Heart left ventricle (tissue), 16 donors: Measurements from ENCODE around the gene ADCK2. TPM values are rescaled to one million over a fixed set of nuclear protein-coding genes. Genes with fewer than 3 reads are reported as not detected.

Experiments used
- ATAC-seq, 4 donors: fragments of 200-7000 bp; cut with Tn5 transposase; one replicate each; pipeline ENCODE4 v1.9.1; 2020 to 2022; ENCODE audit warnings: moderate library complexity in 4 of 4, mild to moderate bottlenecking in 3 of 4, moderate number of reproducible peaks in 1 of 4
- DNase-seq, 5 donors: peaks; one replicate each; pipeline ENCODE4 v3.0.0-alpha.2; 2020
- H3K27ac ChIP-seq, 12 donors: fragments of 200-600 bp; sonication (generic) in 4 of 12; one replicate each; pipeline versions ENCODE4 v1.5.0 to v1.8.0; 2016 to 2022; ENCODE audit warnings: mild to moderate bottlenecking in 2 of 12
- H3K27me3 ChIP-seq, 9 donors: fragments of 200-600 bp; sonication (generic) in 2 of 9; one replicate each; pipeline versions ENCODE4 v1.5.1 to v1.8.0; 2016 to 2022; ENCODE audit warnings: mild to moderate bottlenecking in 3 of 9
- H3K36me3 ChIP-seq, 9 donors: fragments of 200-600 bp; sonication (generic) in 2 of 9; one replicate each; pipeline versions ENCODE4 v1.5.0 to v1.8.0; 2018 to 2022; ENCODE audit warnings: mild to moderate bottlenecking in 2 of 9
- H3K4me1 ChIP-seq, 12 donors: fragments of 200-600 bp; sonication (generic) in 4 of 12; one replicate each; pipeline versions ENCODE4 v1.5.0 to v1.8.0; 2016 to 2022; ENCODE audit warnings: mild to moderate bottlenecking in 3 of 12
- H3K4me3 ChIP-seq, 12 donors: fragments of 200-600 bp; sonication (generic) in 4 of 12; one replicate each; pipeline versions ENCODE4 v1.5.0 to v1.8.0; 2017 to 2022; ENCODE audit warnings: mild to moderate bottlenecking in 9 of 12, moderate library complexity in 4 of 12
- H3K9me3 ChIP-seq, 12 donors: fragments of 200-600 bp; sonication (generic) in 4 of 12; one replicate each; pipeline versions ENCODE4 v1.5.0 to v1.8.0; 2016 to 2022; ENCODE audit warnings: mild to moderate bottlenecking in 1 of 12
- CTCF ChIP-seq, 12 donors: fragments of 200-600 bp; sonication (generic) in 4 of 12; IDR thresholded peaks; one replicate each; pipeline versions ENCODE4 v1.5.0 to v1.8.0; 2018 to 2022; ENCODE audit warnings: antibody characterized with exemption in 12 of 12, mild to moderate bottlenecking in 5 of 12
- POLR2A ChIP-seq, 2 donors: fragments of 450-650 bp; IDR thresholded peaks; one replicate each; pipeline ENCODE4 v1.6.1; 2017; ENCODE audit warnings: antibody characterized with exemption in 2 of 2, mild to moderate bottlenecking in 2 of 2, moderate library complexity in 2 of 2
- WGBS, 4 donors: extraction: QIAGEN DNeasy Blood & Tissue Kit in 2 of 4; methylation state at CpG; one replicate each; pipeline versions ENCODE4 v1.1.5 to v1.1.7; 2013 to 2018; 5-methylcytosine and 5-hydroxymethylcytosine counted together
- intact Hi-C, 10 donors: fragments of 100-400 bp; cut with DNase I; formaldehyde crosslinking; loops; one replicate each; pipeline versions ENCODE4 v1.11.1 to v1.14.2; 2022
- polyA plus RNA-seq, 2 donors: library from polyadenylated mRNA; stranded (reverse); fragments of 200-250 nt; gene quantifications; one replicate each; pipeline ENCODE4 v1.2.3, GENCODE V29; 2013
- total RNA-seq, 9 donors: library from RNA; depleted of rRNA in 2 of 9; stranded (reverse); fragments of >200 nt in 2 of 9; fragmentation: NEBNext Ultra II Directional in 3 of 9; extraction: Animal tissue kit (Norgen Biotek cat#: 25700) in 3 of 9; gene quantifications; one replicate each; pipeline versions ENCODE4 v1.1.0 to v1.2.4, GENCODE V29; 2016 to 2023
- donor health status: ischemic (EF 13 %, LVEDD 7.1; RV severe dilation, severe dysfunction).
- donor health status: healthy with polysubstance abuse.
- donor health status: DM: no; HTN: yes; CAD: no.
- donor health status: DM: no; HTN: no; CAD: no.
- donor health status: ischemic (EF 25% LVEDD 6.9; RV normal size, moderate dysfunction).
- donor health status: ischemic (EF 25% LVEDD 5.7; RV mildly dilated, moderate dysfunction).
- donor health status: healthy.
- donor health status: DM: yes; HTN: yes; CAD: no.
- donor health status: ischemic (EF 35%, LVEDD 5.7; RV mildly dilated, moderate dysfunction).
- donor health status: nonischemic (EF 11% LVEDD 7.7; RV severe dilation, severe dysfunction).
- donor health status: DM: yes; HTN: yes; CAD: no.
- donor health status: PGD.
- donor health status: ischemic (EF 29% LVEDD 5.4; RV normal size, mild dysfunction).
- donor health status: nonischemic (EF 23%, LVEDD 6.1; RV moderate dilation, normal function).

Gene ADCK2
- total and polyA plus RNA-seq, 11 donors: 5.3 to 18.3 (median 10.5) TPM

GRCh38 chr7:140671966-140672365 lies 779 bp upstream of the ADCK2 start:
- peaks cover 0 to 37% (median 21%) of the 10 kb centered on the region in 12 donors for H3K4me1 ChIP-seq
- DNase-seq (no peak), ATAC-seq (peak in 1 of 4 donors; percentile 5)
- H3K9me3 ChIP-seq: no peaks in the 10 kb centered on the region
- no peak overlapping the region for H3K27ac ChIP-seq
- intact Hi-C loops: loop anchor here in 5 of 10 donors (5.0 to 10.0 kb wide), 2 partner anchors 340 to 343 kb away; partner anchors contain the start of gene MRPS33 (in 5 of the 5)
- WGBS, 4 donors: 76 to 83% (median 79%) methylated on average over 15 of the region's 15 CpGs
- peak overlapping the region in 4 of 12 donors; percentile 68 to 97 (median 84) for H3K4me3 ChIP-seq
- no peak for TF ChIP-seq POLR2A (IDR thresholded peaks at IDR 0.05)
- no peak for TF ChIP-seq CTCF (IDR thresholded peaks at IDR 0.05)
- H3K27me3 ChIP-seq: no peaks in the 10 kb centered on the region
- no peaks in the 10 kb centered on the region for H3K36me3 ChIP-seq

GRCh38 chr7:140673063-140673773 lies 473 bp downstream of the ADCK2 start:
- 0 to 1% (median 1%) methylated on average over 3 to 72 of the region's 72 CpGs for WGBS, 4 donors
- DNase-seq: peak; percentile 45 to 78 (median 48)
- H3K27ac ChIP-seq: peak overlapping the region; percentile 62 to 89 (median 79)
- peaks cover 0 to 37% (median 21%) of the 10 kb centered on the region in 12 donors for H3K4me1 ChIP-seq
- peaks cover 0 to 2% (median 0%) of the 10 kb centered on the region in 9 donors for H3K36me3 ChIP-seq
- peak in 3 of 4 donors; percentile 31 to 73 (median 53) for ATAC-seq
- peak overlapping the region; percentile 54 to 97 (median 80) for H3K4me3 ChIP-seq
- TF ChIP-seq CTCF (IDR thresholded peaks at IDR 0.05) (peak in 2 of 12 donors; percentile 5 to 8), POLR2A (IDR thresholded peaks at IDR 0.05) (no peak)
- H3K9me3 ChIP-seq: no peaks in the 10 kb centered on the region
- intact Hi-C loops: loop anchor here in 5 of 10 donors (5.0 to 10.0 kb wide), 2 partner anchors 339 to 342 kb away; partner anchors contain the start of gene MRPS33 (in 5 of the 5)
- H3K27me3 ChIP-seq: no peaks in the 10 kb centered on the region

GRCh38 chr7:140673774-140674155 lies 1.0 kb downstream of the ADCK2 start:
- Histone ChIP-seq H3K36me3 (peaks cover 0 to 4% (median under 1%) of the 10 kb centered on the region in 9 donors), H3K9me3 (no peaks in the 10 kb centered on the region), H3K27me3 (no peaks in the 10 kb centered on the region), H3K4me3 (peak overlapping the region; percentile 54 to 97 (median 80)), H3K4me1 (peaks cover 0 to 37% (median 21%) of the 10 kb centered on the region in 12 donors), H3K27ac (peak overlapping the region in 9 of 12 donors; percentile 35 to 89 (median 81))
- TF ChIP-seq CTCF (IDR thresholded peaks at IDR 0.05) (no peak), POLR2A (IDR thresholded peaks at IDR 0.05) (no peak)
- intact Hi-C loops: loop anchor here in 6 of 10 donors (2.0 to 10.0 kb wide), 4 partner anchors 21 to 341 kb away; partner anchors contain the start of gene MRPS33 (in 5 of the 6)
- no peak for DNase-seq
- 29 to 40% (median 34%) methylated on average over 18 of the region's 18 CpGs for WGBS, 4 donors
- ATAC-seq: peak in 2 of 4 donors; percentile 10 to 31

- Histone ChIP-seq H3K27ac (peak overlapping the region in 2 of 12 donors; percentile 9 to 81), H3K9me3 (no peaks in the 10 kb centered on the region), H3K27me3 (no peaks in the 10 kb centered on the region), H3K4me3 (no peak overlapping the region), H3K4me1 (peaks cover 0 to 37% (median 21%) of the 10 kb centered on the region in 12 donors), H3K36me3 (peaks cover 0 to 11% (median 6%) of the 10 kb centered on the region in 9 donors)
- 66 to 81% (median 77%) methylated on average over 5 of the region's 5 CpGs for WGBS, 4 donors
- no peak for DNase-seq
- ATAC-seq: no peak
- intact Hi-C loops: loop anchor here in 6 of 10 donors (2.0 to 10.0 kb wide), 4 partner anchors 20 to 340 kb away; partner anchors contain the start of gene MRPS33 (in 5 of the 6)
- TF ChIP-seq CTCF (IDR thresholded peaks at IDR 0.05) (no peak), POLR2A (IDR thresholded peaks at IDR 0.05) (no peak)
Measured at GRCh38 chr7:140674356-140674800, 1.6 kb downstream of the ADCK2 start.
